NT2/D1 (cell line): ENCODE data around the gene BHMT.

Source experiments
- SUZ12 ChIP-seq: IDR thresholded peaks from 2 replicates; pipeline ENCODE4 v1.6.1; 2011; ENCODE audit not compliant: insufficient read length, insufficient read depth; ENCODE audit errors: extremely low read depth
- YY1 ChIP-seq: IDR thresholded peaks from 2 replicates; pipeline ENCODE4 v1.6.1; 2011; ENCODE audit not compliant: insufficient read length, insufficient read depth
- ZNF274 ChIP-seq: IDR thresholded peaks from 2 replicates; pipeline ENCODE4 v1.6.1; 2011; ENCODE audit warnings: mild to moderate bottlenecking, low read depth, low read length

GRCh38 chr5:79124607-79125006 lies 13.0 kb downstream of the BHMT start:
- TF ChIP-seq SUZ12 (no peak), YY1 (no peak), ZNF274 (no peak)
